ENCODE measurements around the gene PEAK3.
"Not testable (repeated sequence)": the region's sequence is repeated elsewhere in the genome, so short reads cannot be mapped to it uniquely, and the experiment has no call there.

The PEAK3 gene

GRCh38 chr19:2288338-2288817, 6.4 kb upstream of the PEAK3 start:
- no peak for DNase-seq

DNA sequence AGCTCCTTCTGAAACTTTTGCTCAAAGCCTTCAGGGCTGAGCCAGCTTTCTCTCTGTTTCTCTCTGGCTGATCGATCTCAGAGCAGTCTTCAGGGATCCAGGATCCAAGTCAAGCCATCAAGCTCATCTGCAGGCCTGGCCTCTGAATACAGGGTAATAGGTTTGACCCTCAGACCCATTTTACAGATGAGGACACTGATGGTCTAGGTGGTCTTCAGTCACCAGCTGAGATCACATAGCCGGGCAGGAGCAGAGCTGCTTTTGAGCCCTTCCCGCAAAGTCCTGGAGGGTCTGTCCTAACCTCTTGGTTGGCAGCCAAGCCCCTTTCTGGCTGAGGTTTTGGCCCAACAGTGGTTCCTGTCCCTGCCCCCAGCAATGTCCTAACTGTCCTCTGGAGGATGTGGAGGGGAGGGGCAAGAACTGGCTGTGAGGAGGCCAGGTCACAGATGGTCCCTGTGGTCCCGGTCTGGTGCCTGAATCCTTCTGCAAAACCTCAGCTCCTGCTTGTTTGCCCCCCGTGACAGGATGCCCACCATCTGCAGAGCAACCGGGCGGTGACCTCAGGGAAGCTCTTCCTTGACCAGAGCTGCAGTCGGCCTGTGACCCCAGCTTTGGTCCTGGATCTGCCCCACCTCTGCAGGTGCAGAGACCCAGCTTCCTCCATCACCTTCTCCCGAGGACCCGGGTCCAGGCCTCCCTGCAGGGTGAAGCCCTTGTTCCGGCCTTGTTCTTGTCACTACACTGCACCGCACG, 5.8 kb upstream of the PEAK3 start:
- DNase-seq, result no peak

DNA sequence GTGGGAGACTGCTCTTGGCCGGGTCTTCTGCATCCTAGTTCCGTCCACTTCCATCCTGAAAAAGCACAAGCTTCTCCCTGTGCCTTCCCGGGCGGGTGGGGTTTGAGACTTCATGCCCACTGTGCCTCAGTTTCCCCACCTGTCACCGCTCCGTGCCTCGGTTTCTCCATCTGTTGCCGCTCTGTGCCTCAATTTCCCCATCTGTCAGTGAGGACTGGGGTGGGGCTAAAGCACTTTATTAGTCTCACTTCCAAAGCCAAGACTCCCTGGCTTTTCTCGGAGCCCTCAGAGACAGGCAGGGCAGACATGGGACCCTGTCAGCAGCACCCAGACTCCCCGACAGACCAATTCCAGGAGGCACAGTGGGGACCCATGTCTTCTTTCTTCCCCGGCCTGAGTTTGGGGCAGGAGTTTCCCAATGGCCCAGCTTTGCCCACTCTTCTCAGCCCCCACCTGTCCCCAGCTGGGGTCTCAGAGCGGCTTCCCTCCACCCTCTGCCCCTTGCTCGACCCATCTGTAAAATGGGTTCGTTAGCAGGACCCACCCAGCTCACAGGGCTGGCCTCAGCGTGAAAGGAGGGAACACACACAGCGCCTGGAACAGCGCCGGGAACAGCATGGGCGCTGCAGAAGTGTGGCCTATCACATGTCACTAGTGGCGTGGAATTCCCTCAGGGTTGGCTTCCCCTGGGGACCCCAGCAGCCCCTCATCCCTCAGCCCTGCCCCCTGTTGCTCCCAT, 4.6 kb upstream of the PEAK3 start:
- DNase-seq, result no peak

DNA sequence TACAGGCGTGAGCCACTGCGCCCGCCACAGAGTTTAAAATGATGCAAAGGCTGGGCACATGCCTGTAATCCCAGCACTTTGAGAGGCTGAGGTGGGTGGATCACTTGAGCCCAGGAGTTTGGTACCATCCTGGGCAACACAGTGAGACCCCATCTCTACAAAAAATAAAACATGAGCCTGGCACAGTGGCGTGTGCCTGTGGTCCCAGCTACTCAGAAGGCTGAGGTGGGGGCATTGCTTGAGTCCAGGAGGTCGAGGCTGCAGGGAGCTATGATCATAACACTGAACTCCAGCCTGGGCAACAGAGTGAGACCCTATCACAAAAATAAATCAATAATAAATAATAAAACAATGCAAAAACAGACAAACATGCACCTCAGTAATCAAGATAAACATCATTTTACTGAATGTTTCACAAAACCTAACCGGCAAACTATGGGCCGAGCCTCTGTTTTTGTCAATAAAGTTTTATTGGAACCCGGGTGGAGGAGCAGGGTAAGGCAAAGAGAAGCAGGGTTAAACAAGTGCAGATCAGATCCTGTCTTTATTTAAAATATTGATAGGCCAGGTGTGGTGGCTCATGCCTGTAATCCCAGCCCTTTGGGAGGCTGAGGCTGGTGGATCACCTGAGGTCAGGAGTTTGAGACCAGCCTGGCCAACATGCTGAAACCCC, 2.0 kb upstream of the PEAK3 start:
- DNase-seq, result no peak

- no peak for DNase-seq
Measured at GRCh38 chr19:2282862-2283237, 875 bp upstream of the PEAK3 start.

- not testable (repeated sequence) for DNase-seq
Measured at GRCh38 chr19:2281265-2282061, 512 bp downstream of the PEAK3 start.

- DNase-seq, result no peak
Measured at GRCh38 chr19:2280633-2281264, 1.2 kb downstream of the PEAK3 start.

GRCh38 chr19:2278459-2279158, 3.4 kb downstream of the PEAK3 start:
- DNase-seq, result no peak

- no peak for DNase-seq
Measured at GRCh38 chr19:2277138-2277537, 4.8 kb downstream of the PEAK3 start.

- DNase-seq, result no peak
Measured at GRCh38 chr19:2276429-2276986, 5.5 kb downstream of the PEAK3 start.

- no peak for DNase-seq
Measured at GRCh38 chr19:2275588-2276428, 6.2 kb downstream of the PEAK3 start.

- peak; percentile 48 for DNase-seq
Measured at GRCh38 chr19:2274931-2275535, 6.9 kb downstream of the PEAK3 start.

- DNase-seq, result no peak
Measured at GRCh38 chr19:2274185-2274711, 7.7 kb downstream of the PEAK3 start.

DNA sequence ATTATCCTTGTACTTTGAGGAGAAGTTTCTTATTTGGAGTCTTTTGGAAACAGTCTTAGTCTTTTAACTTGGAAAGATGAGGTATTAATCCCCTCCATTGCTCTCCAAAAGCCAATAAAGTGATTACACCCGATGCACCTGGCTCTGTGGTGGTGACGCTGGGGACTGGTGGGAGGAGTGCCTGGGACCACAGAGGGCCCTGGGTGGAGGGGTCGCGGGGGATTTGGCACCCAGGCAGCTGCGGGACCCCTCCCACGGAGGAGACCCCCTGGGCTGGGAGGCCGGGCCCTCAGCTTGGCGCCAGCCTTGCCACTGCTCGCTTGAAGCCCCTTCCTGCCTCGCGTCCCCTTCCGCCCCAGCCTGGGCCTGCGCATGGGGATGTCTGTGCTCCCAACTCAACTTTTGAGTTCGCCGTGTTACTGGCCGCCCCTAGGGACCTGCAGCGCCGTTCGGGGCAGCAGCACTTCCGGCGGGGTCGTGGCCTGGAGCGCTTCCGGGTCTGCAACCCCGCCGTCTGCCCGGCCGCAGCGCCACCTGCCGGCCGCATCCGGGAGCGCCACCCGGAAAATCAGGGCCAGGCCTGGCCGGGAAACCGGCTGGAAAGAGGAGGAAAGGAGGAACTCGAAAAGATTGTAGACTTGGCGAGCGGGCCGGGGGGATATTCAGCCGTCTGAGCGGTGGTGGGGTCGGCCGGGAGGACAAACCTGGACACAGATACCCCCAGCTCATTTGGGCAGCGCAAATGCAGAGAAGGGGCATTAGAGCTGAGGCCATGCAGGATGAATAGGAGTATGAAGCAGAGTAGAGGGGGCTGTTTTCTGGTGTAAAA, 8.4 kb downstream of the PEAK3 start:
- peak; percentile 88 for DNase-seq

- no peak for DNase-seq
Measured at GRCh38 chr19:2271234-2272103, 10.5 kb downstream of the PEAK3 start.

- peak; percentile 77 for DNase-seq
Measured at GRCh38 chr19:2270423-2271233, 11.3 kb downstream of the PEAK3 start.

DNA sequence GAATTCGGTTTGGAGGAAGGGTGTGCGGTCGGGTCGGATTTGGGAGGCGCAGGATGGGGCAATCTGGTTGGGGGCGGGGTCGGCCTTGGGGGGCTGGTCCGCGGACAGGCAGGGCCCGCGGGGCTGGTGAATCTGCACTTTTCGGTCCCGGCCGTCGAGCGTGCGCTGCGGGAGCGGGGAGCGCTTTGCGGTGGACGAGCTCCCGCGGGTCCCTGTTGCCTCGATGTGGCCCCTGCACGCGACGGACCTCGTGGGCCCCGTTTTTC, 11.9 kb downstream of the PEAK3 start:
- peak; percentile 42 for DNase-seq

Data from activated CD4-positive, alpha-beta T cell treated with anti-CD3 and anti-CD28 coated beads, Interleukin-10, Interleukin-2, amounts not matched to agents 100 ng/mL and 50 ng/mL, durations not matched to agents 16 hours and 8 hours (primary cell).